GM12873 (cell line): ENCODE results near the gene CAMK2D.

ENCODE experiments used
- TF ChIP-seq, protein P1 (sequence below): IDR thresholded peaks from 2 replicates; pipeline ENCODE4 v1.5.1; 2012; ENCODE audit warnings: low read depth, mild to moderate bottlenecking, moderate library complexity, low read length, control low read depth; ENCODE audit not compliant: insufficient read depth; ENCODE audit errors: missing control alignments

Gene CAMK2D

DNA sequence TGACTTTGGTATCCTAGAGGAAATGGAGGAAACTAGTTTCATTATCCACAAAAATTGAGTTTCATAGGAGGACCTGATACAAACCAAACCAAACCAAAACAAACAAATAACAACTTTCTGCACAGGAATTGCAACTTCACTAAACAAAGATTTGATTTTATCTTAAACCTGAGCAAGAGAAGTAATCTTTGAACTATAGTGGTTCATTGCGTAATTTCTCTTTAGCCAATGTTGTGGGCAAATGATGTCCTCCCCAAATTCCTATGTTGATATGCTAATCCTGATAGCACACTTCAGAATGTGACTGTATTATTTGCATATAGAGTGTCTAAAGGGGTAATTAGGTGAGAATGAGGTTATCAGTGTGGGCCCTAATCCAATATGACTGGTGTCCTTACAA, 102.4 kb downstream of the CAMK2D start:
- TF ChIP-seq, protein P1, sequence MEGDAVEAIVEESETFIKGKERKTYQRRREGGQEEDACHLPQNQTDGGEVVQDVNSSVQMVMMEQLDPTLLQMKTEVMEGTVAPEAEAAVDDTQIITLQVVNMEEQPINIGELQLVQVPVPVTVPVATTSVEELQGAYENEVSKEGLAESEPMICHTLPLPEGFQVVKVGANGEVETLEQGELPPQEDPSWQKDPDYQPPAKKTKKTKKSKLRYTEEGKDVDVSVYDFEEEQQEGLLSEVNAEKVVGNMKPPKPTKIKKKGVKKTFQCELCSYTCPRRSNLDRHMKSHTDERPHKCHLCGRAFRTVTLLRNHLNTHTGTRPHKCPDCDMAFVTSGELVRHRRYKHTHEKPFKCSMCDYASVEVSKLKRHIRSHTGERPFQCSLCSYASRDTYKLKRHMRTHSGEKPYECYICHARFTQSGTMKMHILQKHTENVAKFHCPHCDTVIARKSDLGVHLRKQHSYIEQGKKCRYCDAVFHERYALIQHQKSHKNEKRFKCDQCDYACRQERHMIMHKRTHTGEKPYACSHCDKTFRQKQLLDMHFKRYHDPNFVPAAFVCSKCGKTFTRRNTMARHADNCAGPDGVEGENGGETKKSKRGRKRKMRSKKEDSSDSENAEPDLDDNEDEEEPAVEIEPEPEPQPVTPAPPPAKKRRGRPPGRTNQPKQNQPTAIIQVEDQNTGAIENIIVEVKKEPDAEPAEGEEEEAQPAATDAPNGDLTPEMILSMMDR: no peak

DNA sequence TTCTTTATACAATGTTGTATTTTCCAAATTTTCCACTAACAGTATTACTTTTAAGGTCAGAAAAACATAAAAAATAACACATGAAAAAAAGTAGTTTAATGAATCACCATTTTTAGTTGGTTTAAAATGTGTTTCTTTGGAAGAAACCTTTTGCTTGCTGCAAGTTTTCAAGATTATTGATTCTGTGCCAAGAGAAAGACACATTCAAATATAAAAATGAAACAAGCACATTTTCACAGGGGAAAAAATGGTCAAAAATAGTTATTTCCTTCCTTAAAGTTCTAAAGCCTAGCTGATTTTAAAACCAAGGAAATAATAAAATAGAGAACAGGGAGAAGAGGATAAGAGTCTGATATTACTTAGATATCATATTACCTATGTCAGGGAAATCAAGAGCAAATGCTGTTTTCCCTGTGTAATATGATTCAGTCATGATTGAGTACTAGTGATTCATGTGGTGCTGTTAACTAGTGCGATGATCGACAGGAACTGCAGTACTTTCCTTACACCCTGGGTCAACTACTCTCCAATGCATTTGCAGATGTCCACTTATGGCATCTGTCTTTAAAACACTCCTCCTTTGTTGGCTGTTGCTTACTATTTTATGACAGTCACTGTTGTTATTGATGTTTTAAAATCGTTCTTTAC, 103.8 kb downstream of the CAMK2D start:
- TF ChIP-seq, protein P1: no peak

DNA sequence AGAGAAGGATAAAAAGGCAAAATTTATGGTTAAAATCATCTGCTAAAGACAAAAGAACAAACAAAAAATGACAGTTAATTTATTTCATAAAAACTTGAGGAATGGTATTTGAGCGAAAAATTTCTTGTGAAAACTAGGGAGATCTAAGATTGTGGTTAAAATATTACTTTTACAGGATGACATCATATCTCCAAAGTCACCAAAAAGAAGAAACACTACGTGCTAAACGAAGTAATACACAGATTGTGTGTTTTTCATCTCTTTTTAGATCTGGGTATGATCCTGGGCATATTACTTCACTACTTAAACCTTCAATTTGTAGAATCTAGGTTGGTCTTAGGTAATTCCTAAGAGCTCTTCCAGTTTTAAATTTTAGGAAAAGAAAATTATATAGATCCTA, 107.7 kb downstream of the CAMK2D start:
- TF ChIP-seq, protein P1: no peak

DNA sequence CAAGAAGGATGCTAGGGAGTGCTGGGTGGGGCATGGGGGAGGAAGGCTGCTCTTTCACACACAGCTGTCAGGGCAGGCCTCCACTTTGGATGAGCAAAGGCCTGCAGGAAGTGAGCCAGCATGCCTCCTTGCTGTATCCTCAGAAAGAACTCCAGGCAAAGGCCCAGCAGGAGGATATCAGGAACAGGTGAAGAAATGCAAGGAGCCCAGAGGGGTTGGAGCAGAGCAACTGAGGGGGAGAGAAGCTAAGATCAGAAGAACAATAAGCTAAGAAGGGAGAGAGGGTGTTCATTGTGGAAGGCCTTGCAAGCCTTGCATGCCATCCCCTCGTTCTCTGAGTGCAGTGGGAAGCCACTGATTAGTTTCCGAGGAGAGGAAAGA, 115.1 kb downstream of the CAMK2D start:
- TF ChIP-seq, protein P1: no peak

GRCh38 chr4:113645771-113646441, 115.6 kb downstream of the CAMK2D start:
- TF ChIP-seq, protein P1: no peak

- TF ChIP-seq, protein P1: no peak
Observed at GRCh38 chr4:113645288-113645687, 116.2 kb downstream of the CAMK2D start.

GRCh38 chr4:113644398-113644797, 117.1 kb downstream of the CAMK2D start:
- TF ChIP-seq, protein P1: no peak
